K562 (cell line): Measurements from ENCODE around the gene WFDC12. TPM values are rescaled to one million over a fixed set of nuclear protein-coding genes. Genes with fewer than 3 reads are reported as not detected.

Experiments used
- ATAC-seq: fragments of 200-7000 bp; cut with Tn5 transposase; 3 replicates; pipeline ENCODE4 v1.9.1; 2020; ENCODE audit warnings: moderate library complexity
- BruUV-seq: library from RNA; stranded (reverse); fragments of 400-500 nt; replicated peaks from 2 replicates; lab custom pipeline; 2021; lab: Mats Ljungman, UMichigan
- CTCF ChIA-PET: fragments of 300-600 bp; formaldehyde crosslinking; extraction: SDS; loops from one replicate; lab custom pipeline; 2021; ENCODE audit warnings: low intra/inter-chr PET ratio; lab: Yijun Ruan, JAX
- POLR2A ChIA-PET: fragments of 300-600, 350-650 bp; sonication (Branson Sonifier 250); formaldehyde crosslinking; extraction: SDS; loops from one replicate; lab custom pipeline; 2021; ENCODE audit warnings: antibody characterized with exemption, inconsistent platforms; lab: Yijun Ruan, JAX
- DNase-seq, 4 experiments: peaks; one replicate each; pipeline versions ENCODE4 v3.0.0 to v3.0.0-alpha.2; 2011 to 2018; ENCODE audit warnings: low spot score in 3 of 4, mixed read lengths in 3 of 4; ENCODE audit errors: extremely low read depth in 1 of 4
- FAIRE-seq: peaks from 2 replicates; lab custom pipeline; 2011; peaks lifted over from hg19 to GRCh38; lab: Jason Lieb, UNC
- H2AFZ ChIP-seq: 2 replicates; pipeline ENCODE4 v1.6.0; 2011; ENCODE audit warnings: low read depth, low read length, control low read depth, inconsistent platforms
- H3K27ac ChIP-seq: fragments of 200-600 bp; 3 replicates; pipeline ENCODE4 v1.8.0; 2011; ENCODE audit warnings: low read depth, mild to moderate bottlenecking, control low read depth, inconsistent platforms, low read length, moderate library complexity, mixed read lengths; ENCODE audit errors: extremely low read depth
- H3K27me3 ChIP-seq, 2 experiments: fragments of 300-600 bp in 1 of 2; 2 replicates in 1 of 2; 3 replicates in 1 of 2; pipeline versions ENCODE4 v1.6.0 to v1.8.0; 2011; ENCODE audit warnings: inconsistent platforms in 2 of 2, low read length in 2 of 2, mild to moderate bottlenecking in 1 of 2, mixed read lengths in 1 of 2, moderate library complexity in 1 of 2; ENCODE audit not compliant: control insufficient read depth in 2 of 2, insufficient read depth in 2 of 2
- H3K36me3 ChIP-seq: fragments of 300-600 bp; 3 replicates; pipeline ENCODE4 v1.8.0; 2011; ENCODE audit warnings: mild to moderate bottlenecking, low read length, inconsistent platforms; ENCODE audit not compliant: control insufficient read depth, insufficient read depth
- H3K4me1 ChIP-seq, 2 experiments: fragments of 200-600 bp in 1 of 2; replicated peaks in 1 of 2; 2 replicates in 1 of 2; 3 replicates in 1 of 2; pipeline versions ENCODE4 v1.5.1 to v1.8.0; 2011; ENCODE audit warnings: inconsistent platforms in 2 of 2, low read length in 2 of 2, mild to moderate bottlenecking in 1 of 2, mixed read lengths in 1 of 2, moderate library complexity in 1 of 2; ENCODE audit not compliant: control insufficient read depth in 2 of 2, insufficient read depth in 2 of 2
- H3K4me2 ChIP-seq: 2 replicates; pipeline ENCODE4 v1.6.1; 2011; ENCODE audit warnings: low read length, control low read depth, inconsistent platforms, mixed read lengths; ENCODE audit not compliant: insufficient read depth
- H3K4me3 ChIP-seq: fragments of 200-600 bp; sonication (generic), shearing (Covaris generic); 2 replicates; pipeline ENCODE4 v1.5.1; 2016; ENCODE audit warnings: control low read depth, inconsistent platforms
- H3K79me2 ChIP-seq: fragments of 200-600 bp; 3 replicates; pipeline ENCODE4 v1.8.0; 2011; ENCODE audit warnings: low read length, inconsistent platforms; ENCODE audit not compliant: control insufficient read depth, insufficient read depth
- H3K9ac ChIP-seq, 2 experiments: 2 replicates each; pipeline versions ENCODE4 v1.6.0 to v1.6.1; 2011; ENCODE audit warnings: low read depth in 2 of 2, low read length in 2 of 2, control low read depth in 1 of 2, inconsistent platforms in 1 of 2, mild to moderate bottlenecking in 1 of 2, mixed read lengths in 1 of 2; ENCODE audit not compliant: insufficient read depth in 1 of 2
- H3K9me1 ChIP-seq: one replicate; pipeline ENCODE4 v1.6.0; 2011; ENCODE audit warnings: inconsistent platforms, mild to moderate bottlenecking, low read length, moderate library complexity; ENCODE audit not compliant: control insufficient read depth, insufficient read depth
- H3K9me3 ChIP-seq: replicated peaks from 2 replicates; pipeline ENCODE4 v1.5.1; 2011; ENCODE audit warnings: low read depth, low read length, inconsistent platforms; ENCODE audit not compliant: control insufficient read depth, insufficient read depth
- H4K20me1 ChIP-seq: replicated peaks from 2 replicates; pipeline ENCODE4 v1.6.1; 2011; ENCODE audit warnings: low read length, inconsistent platforms, mixed read lengths; ENCODE audit not compliant: control insufficient read depth, insufficient read depth
- CC2D1A ChIP-seq: fragments of 450-650 bp; IDR thresholded peaks from 2 replicates; pipeline ENCODE4 v1.6.1; 2017; ENCODE audit warnings: mild to moderate bottlenecking
- HDAC1 ChIP-seq, 2 experiments: fragments of 450-650 bp; IDR thresholded peaks; 2 replicates each; pipeline ENCODE4 v1.6.1; 2016 to 2017; ENCODE audit warnings: inconsistent platforms in 1 of 2, mild to moderate bottlenecking in 1 of 2, moderate library complexity in 1 of 2
- HDGF ChIP-seq: fragments of 450-650 bp; IDR thresholded peaks from 2 replicates; pipeline ENCODE4 v1.6.1; 2016
- HMGN3 ChIP-seq: IDR thresholded peaks from 2 replicates; pipeline ENCODE4 v1.6.1; 2011; ENCODE audit warnings: borderline replicate concordance, low read depth, mild to moderate bottlenecking, mixed read lengths, low read length; ENCODE audit not compliant: insufficient read length; ENCODE audit errors: extremely low read depth
- HMGXB4 ChIP-seq: sonication (generic); formaldehyde crosslinking; IDR thresholded peaks from 2 replicates; pipeline ENCODE4 v1.8.1; 2023; ENCODE audit warnings: mild to moderate bottlenecking, missing genetic modification reagents
- NRF1 ChIP-seq, 2 experiments: fragments of 450-650 bp; IDR thresholded peaks in 1 of 2; conservative IDR thresholded peaks in 1 of 2; 2 replicates each; pipeline ENCODE4 v1.6.1; 2014; ENCODE audit warnings: mild to moderate bottlenecking in 2 of 2
- POLR2G ChIP-seq: fragments of 200-400 bp; formaldehyde crosslinking; IDR thresholded peaks from 2 replicates; pipeline ENCODE4 v1.6.1; 2017; ENCODE audit warnings: low read depth, mild to moderate bottlenecking, antibody characterized with exemption, low read length, moderate library complexity
- RFX5 ChIP-seq: IDR thresholded peaks from 2 replicates; pipeline ENCODE4 v1.6.1; 2011; ENCODE audit warnings: low read depth, mild to moderate bottlenecking, improper control_type of control experiment, low read length
- TSHZ1 ChIP-seq: fragments of 250-450 bp; sonication (Bioruptor Pico); IDR thresholded peaks from 2 replicates; pipeline ENCODE4 v1.4.0; 2020; ENCODE audit warnings: mild to moderate bottlenecking, moderate library complexity
- WGBS: fragments of 100-300 bp; shearing (Covaris generic); methylation state at CpG from one replicate; pipeline ENCODE4 v1.1.6; 2016; ENCODE audit warnings: low coverage, mixed read lengths; ENCODE audit not compliant: insufficient coverage; ENCODE audit errors: missing lambda C conversion rate; 5-methylcytosine and 5-hydroxymethylcytosine counted together
- in situ Hi-C: fragments of 300-500 bp; cut with MboI; formaldehyde crosslinking; loops from 4 replicates; pipeline ENCODE4 v1.15.0; 2018; ENCODE audit warnings: inconsistent platforms, mixed read lengths
- intact Hi-C: fragments of 100-400 bp; cut with micrococcal nuclease; formaldehyde crosslinking; loops from 2 replicates; pipeline ENCODE4 v1.14.2; 2022
- polyA plus RNA-seq, 8 experiments: library from polyadenylated mRNA; depleted of rRNA in 4 of 8; stranded (reverse) in 5 of 8; unstranded in 3 of 8; fragments of >200 nt; fragmentation: Nextera tagmentation in 2 of 8; fragmentation: Illumina TruSeq in 1 of 8; extraction: Ambion mirVana in 2 of 8; extraction: Trizol in 1 of 8; gene quantifications; 2 replicates each; pipeline versions ENCODE4 v1.2.1 to v1.2.3, GENCODE V29; 2011 to 2014; ENCODE audit warnings: inconsistent platforms in 1 of 8, missing spikeins in 1 of 8
- total RNA-seq, 7 experiments: library from RNA; depleted of rRNA in 6 of 7; stranded (reverse); fragments of >200 nt in 6 of 7; fragmentation: Illumina TruSeq in 2 of 7; extraction: Trizol in 2 of 7; gene quantifications; 2 replicates each; pipeline versions ENCODE4 v1.2.1 to v1.2.3, GENCODE V29; 2011 to 2021; ENCODE audit warnings: low replicate concordance in 1 of 7

WFDC12 gene
- total and polyA plus RNA-seq, 9 of the 15 experiments (the other 6 are each of a cell fraction or from before 2014, with no cell fraction given), result not detected

GRCh38 chr20:45088247-45088646 lies 36.0 kb downstream of the WFDC12 start:
- no peaks in the 10 kb centered on the region for H3K4me1 ChIP-seq
- in situ Hi-C loops, result no loop called here

More at GRCh38 chr20:45088247-45088646, 36.0 kb downstream of the WFDC12 start:
- H3K9me1 ChIP-seq, result no peaks in the 10 kb centered on the region
- H3K9ac ChIP-seq, result no peak overlapping the region
- FAIRE-seq (no peak), ATAC-seq (no peak)
- H3K36me3 ChIP-seq, result no peaks in the 10 kb centered on the region
- CTCF ChIA-PET, result no interaction called here
- no peaks in the 10 kb centered on the region for H4K20me1 ChIP-seq
- H3K27ac ChIP-seq, result no peak overlapping the region
- BruUV-seq, result no TSS peak
- H3K79me2 ChIP-seq, result no peaks in the 10 kb centered on the region
- no peak overlapping the region for H3K4me3 ChIP-seq
- POLR2A ChIA-PET, result no interaction called here
- H3K9me3 ChIP-seq, result no peaks in the 10 kb centered on the region
- no peak for TF ChIP-seq POLR2G
- TF ChIP-seq NRF1 (conservative IDR thresholded peaks at IDR 0.05 in 1 of 2, IDR thresholded peaks at IDR 0.05 in 1 of 2), result no peak
- no peak for TF ChIP-seq HDGF
- TF ChIP-seq HMGN3, result no peak
- no peak for TF ChIP-seq CC2D1A
- TF ChIP-seq TSHZ1 (CRISPR knock-in tag), result no peak
- no peak for TF ChIP-seq HDAC1 (IDR thresholded peaks at IDR 0.05)
- no peak for TF ChIP-seq RFX5
- TF ChIP-seq HMGXB4 (CRISPR knock-in tag), result no peak
- TF ChIP-seq, all 486 proteins: peak for 0
- intact Hi-C loops, result no loop called here
- H2AFZ ChIP-seq, result no peak overlapping the region
- DNase-seq, result no peak
- no peaks in the 10 kb centered on the region for H3K27me3 ChIP-seq
- no peak overlapping the region for H3K4me2 ChIP-seq
- WGBS, result 63% methylated on average over 7 of the region's 7 CpGs
